WERI-Rb-1 (cell line): ENCODE results near the gene KCND2.

Experiments
- DNase-seq: peaks from one replicate; pipeline ENCODE4 v3.0.0-alpha.2; 2020
- H3K27ac ChIP-seq: fragments of 250-450 bp; sonication (Bioruptor Pico); 2 replicates; pipeline ENCODE4 v1.5.1; 2020; ENCODE audit warnings: mild to moderate bottlenecking, moderate library complexity
- H3K27me3 ChIP-seq: fragments of 250-450 bp; sonication (Bioruptor Pico); 2 replicates; pipeline ENCODE4 v1.5.1; 2021; ENCODE audit warnings: mild to moderate bottlenecking, low read depth, moderate library complexity; ENCODE audit not compliant: insufficient read depth, severe bottlenecking
- H3K36me3 ChIP-seq: fragments of 250-450 bp; sonication (Bioruptor Pico); 2 replicates; pipeline ENCODE4 v1.5.1; 2020; ENCODE audit warnings: mild to moderate bottlenecking, moderate library complexity
- H3K4me3 ChIP-seq: 2 replicates; pipeline ENCODE4 v1.5.1; 2011; ENCODE audit warnings: low read depth, mild to moderate bottlenecking, control low read depth, low read length
- H3K9me3 ChIP-seq: fragments of 250-450 bp; sonication (Bioruptor Pico); 2 replicates; pipeline ENCODE4 v1.5.1; 2021; ENCODE audit warnings: mild to moderate bottlenecking, moderate library complexity; ENCODE audit not compliant: severe bottlenecking
- TF ChIP-seq, protein P1 (sequence below): IDR thresholded peaks from 2 replicates; pipeline ENCODE4 v1.5.1; 2011; ENCODE audit warnings: low read depth, mild to moderate bottlenecking, control low read depth, inconsistent platforms, low read length

The KCND2 gene

DNA sequence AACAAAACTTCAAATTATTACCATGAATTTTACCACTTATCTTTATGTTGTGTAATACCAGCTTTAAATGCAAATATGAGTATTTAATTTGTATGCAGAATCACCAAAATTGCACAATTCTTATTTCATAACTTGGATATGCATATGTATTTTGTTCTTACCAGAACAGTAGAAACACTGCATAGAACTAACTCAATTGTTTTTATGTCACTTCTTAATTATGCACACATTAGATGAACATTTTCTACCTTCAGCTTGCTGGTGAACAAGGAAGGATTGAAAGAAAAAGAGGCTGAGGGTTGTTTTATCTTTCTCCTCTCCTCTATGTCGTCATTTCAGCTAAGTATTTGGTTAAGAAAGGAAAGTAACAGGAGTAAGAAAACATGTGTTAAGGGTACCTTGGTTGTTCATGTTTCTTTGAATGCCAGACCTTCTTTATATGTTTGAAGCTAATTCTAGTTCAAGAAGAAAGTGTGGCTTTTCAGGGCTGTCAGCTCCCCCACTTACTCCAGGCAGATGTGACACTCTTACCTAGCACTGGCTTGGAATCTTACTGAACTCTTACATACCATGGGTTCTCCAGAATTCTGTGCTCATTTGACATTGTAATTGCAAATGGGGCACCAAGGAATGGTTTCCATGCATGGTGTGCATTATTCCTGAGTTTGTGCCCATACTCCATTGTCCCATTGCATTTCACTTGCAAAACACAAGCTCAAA is 436.4 kb downstream of the KCND2 start:
- no peak for DNase-seq
- TF ChIP-seq, protein P1, sequence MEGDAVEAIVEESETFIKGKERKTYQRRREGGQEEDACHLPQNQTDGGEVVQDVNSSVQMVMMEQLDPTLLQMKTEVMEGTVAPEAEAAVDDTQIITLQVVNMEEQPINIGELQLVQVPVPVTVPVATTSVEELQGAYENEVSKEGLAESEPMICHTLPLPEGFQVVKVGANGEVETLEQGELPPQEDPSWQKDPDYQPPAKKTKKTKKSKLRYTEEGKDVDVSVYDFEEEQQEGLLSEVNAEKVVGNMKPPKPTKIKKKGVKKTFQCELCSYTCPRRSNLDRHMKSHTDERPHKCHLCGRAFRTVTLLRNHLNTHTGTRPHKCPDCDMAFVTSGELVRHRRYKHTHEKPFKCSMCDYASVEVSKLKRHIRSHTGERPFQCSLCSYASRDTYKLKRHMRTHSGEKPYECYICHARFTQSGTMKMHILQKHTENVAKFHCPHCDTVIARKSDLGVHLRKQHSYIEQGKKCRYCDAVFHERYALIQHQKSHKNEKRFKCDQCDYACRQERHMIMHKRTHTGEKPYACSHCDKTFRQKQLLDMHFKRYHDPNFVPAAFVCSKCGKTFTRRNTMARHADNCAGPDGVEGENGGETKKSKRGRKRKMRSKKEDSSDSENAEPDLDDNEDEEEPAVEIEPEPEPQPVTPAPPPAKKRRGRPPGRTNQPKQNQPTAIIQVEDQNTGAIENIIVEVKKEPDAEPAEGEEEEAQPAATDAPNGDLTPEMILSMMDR: no peak
- Histone ChIP-seq H3K4me3 (no peak overlapping the region), H3K27ac (no peak overlapping the region), H3K27me3 (no peaks in the 10 kb centered on the region), H3K36me3 (no peaks in the 10 kb centered on the region), H3K9me3 (no peaks in the 10 kb centered on the region)

DNA sequence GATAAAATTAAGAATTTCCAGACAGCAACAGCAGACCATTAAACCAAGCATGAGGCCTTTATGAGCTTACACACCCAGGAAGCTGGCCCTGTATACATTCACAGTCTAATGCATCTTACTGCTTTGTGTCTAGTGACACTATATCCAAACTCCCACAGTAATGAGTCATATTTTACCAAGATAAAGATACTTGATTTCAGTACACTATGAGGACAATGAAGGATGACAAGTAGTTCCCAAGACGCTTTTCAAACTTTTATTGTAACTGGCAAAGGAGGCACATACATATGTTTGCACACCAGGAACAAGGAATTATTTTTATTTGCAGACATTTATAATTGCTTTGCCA is 437.0 kb downstream of the KCND2 start:
- DNase-seq: no peak
- H3K27me3 ChIP-seq: no peaks in the 10 kb centered on the region
- no peaks in the 10 kb centered on the region for H3K9me3 ChIP-seq
- TF ChIP-seq, protein P1: no peak
- no peaks in the 10 kb centered on the region for H3K36me3 ChIP-seq
- no peak overlapping the region for H3K4me3 ChIP-seq
- H3K27ac ChIP-seq: no peak overlapping the region

DNA sequence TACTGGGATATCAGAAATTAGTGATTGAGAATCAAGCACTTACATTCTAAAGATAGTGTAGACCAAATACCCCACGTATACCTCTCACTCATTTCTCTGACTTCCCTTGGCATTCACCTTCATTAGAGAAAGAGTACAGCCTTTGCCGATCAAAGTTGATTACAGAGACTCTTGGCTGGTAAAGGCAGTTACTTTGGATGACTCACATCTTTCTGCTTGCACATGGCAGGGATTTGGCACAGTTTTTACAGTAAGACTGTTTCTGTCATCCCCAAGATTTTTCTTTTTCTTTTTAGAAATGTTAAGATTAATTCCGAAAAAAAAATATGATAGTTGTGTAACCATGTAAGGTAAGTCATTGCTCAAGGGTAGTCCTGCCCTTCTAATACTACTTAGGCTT is 442.0 kb downstream of the KCND2 start:
- no peak for DNase-seq
- Histone ChIP-seq H3K4me3 (no peak overlapping the region), H3K36me3 (no peaks in the 10 kb centered on the region), H3K27ac (no peak overlapping the region), H3K27me3 (no peaks in the 10 kb centered on the region), H3K9me3 (no peaks in the 10 kb centered on the region)
- TF ChIP-seq, protein P1: no peak

DNA sequence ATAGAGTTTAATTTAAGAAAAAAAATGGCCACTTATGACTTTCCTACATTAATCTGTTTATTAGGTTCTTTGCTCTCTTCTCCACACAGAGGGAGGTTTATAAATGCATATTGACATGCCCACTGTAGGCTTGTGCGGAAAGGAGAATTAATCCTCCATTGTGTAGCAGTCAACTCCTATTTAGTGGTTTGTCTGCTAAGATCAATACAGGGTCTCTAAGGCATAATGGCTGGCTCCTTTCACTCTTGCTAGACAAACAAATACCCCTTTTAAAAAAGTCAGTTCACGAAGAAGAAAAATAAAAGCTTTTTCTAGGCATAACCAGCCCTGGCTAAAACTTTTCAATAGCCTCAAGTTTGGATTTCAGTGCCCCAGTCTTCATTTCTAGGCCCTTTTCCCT is 443.3 kb downstream of the KCND2 start:
- Histone ChIP-seq H3K27me3 (no peaks in the 10 kb centered on the region), H3K36me3 (no peaks in the 10 kb centered on the region), H3K9me3 (no peaks in the 10 kb centered on the region), H3K27ac (no peak overlapping the region), H3K4me3 (no peak overlapping the region)
- no peak for DNase-seq
- TF ChIP-seq, protein P1: no peak

DNA sequence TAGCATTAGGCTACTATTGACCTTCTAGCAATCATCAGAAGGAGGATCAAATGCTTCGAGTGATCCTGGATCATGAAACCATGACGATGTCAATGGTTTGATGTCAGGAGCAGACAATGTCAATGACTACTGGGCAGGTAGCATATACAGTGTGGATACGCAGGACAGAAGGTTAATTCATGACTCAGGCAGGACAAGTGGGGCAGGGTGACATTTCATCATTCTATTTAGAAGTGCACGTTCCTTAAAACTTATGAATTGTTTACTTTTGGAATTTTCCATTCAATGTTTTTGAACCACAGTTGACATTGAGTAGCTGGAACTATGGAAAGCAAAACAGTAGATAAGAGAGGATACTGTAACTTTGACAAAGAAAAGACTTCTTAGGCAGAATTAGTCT is 444.2 kb downstream of the KCND2 start:
- no peaks in the 10 kb centered on the region for H3K9me3 ChIP-seq
- H3K36me3 ChIP-seq: no peaks in the 10 kb centered on the region
- TF ChIP-seq, protein P1: no peak
- H3K27ac ChIP-seq: no peak overlapping the region
- H3K4me3 ChIP-seq: no peak overlapping the region
- no peak for DNase-seq
- no peaks in the 10 kb centered on the region for H3K27me3 ChIP-seq

DNA sequence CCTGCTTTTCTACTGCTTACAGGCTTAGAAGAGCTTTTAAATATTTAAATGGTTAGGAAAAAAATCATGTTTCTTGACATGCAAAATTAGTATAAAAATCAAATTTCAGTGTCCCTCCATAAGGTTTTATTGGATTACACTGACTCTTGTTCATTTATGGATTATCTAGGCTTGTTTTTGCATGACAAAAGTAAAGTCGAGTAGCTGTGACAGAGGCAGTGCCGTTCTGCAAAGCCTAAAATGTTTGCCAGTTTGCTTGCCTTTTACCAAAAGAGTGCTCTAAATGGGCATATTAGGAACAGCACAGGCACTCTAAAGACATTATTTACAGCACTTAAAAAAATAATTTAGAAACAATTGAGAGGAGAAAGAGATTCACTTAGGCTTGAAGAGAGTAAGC is 445.4 kb downstream of the KCND2 start:
- TF ChIP-seq, protein P1: no peak
- DNase-seq: no peak
- H3K36me3 ChIP-seq: no peaks in the 10 kb centered on the region

More for the DNA sequence above, 445.4 kb downstream of the KCND2 start:
- H3K27me3 ChIP-seq: no peaks in the 10 kb centered on the region
- H3K9me3 ChIP-seq: no peaks in the 10 kb centered on the region
- no peak overlapping the region for H3K4me3 ChIP-seq
- H3K27ac ChIP-seq: no peak overlapping the region
